Heart left ventricle (tissue), 16 donors: ENCODE measurements around the gene MEFV. TPM values are rescaled to one million over a fixed set of nuclear protein-coding genes. Genes with fewer than 3 reads are reported as not detected.
"Not testable (repeated sequence)": the region's sequence is repeated elsewhere in the genome, so short reads cannot be mapped to it uniquely, and the experiment has no call there.

ENCODE experiments used
- ATAC-seq, 4 donors: fragments of 200-7000 bp; cut with Tn5 transposase; one replicate each; pipeline ENCODE4 v1.9.1; 2020 to 2022; ENCODE audit warnings: moderate library complexity in 4 of 4, mild to moderate bottlenecking in 3 of 4, moderate number of reproducible peaks in 1 of 4
- DNase-seq, 5 donors: peaks; one replicate each; pipeline ENCODE4 v3.0.0-alpha.2; 2020
- H3K27ac ChIP-seq, 12 donors: fragments of 200-600 bp; sonication (generic) in 4 of 12; one replicate each; pipeline versions ENCODE4 v1.5.0 to v1.8.0; 2016 to 2022; ENCODE audit warnings: mild to moderate bottlenecking in 2 of 12
- H3K27me3 ChIP-seq, 9 donors: fragments of 200-600 bp; sonication (generic) in 2 of 9; one replicate each; pipeline versions ENCODE4 v1.5.1 to v1.8.0; 2016 to 2022; ENCODE audit warnings: mild to moderate bottlenecking in 3 of 9
- H3K36me3 ChIP-seq, 9 donors: fragments of 200-600 bp; sonication (generic) in 2 of 9; one replicate each; pipeline versions ENCODE4 v1.5.0 to v1.8.0; 2018 to 2022; ENCODE audit warnings: mild to moderate bottlenecking in 2 of 9
- H3K4me1 ChIP-seq, 12 donors: fragments of 200-600 bp; sonication (generic) in 4 of 12; one replicate each; pipeline versions ENCODE4 v1.5.0 to v1.8.0; 2016 to 2022; ENCODE audit warnings: mild to moderate bottlenecking in 3 of 12
- H3K4me3 ChIP-seq, 12 donors: fragments of 200-600 bp; sonication (generic) in 4 of 12; one replicate each; pipeline versions ENCODE4 v1.5.0 to v1.8.0; 2017 to 2022; ENCODE audit warnings: mild to moderate bottlenecking in 9 of 12, moderate library complexity in 4 of 12
- H3K9me3 ChIP-seq, 12 donors: fragments of 200-600 bp; sonication (generic) in 4 of 12; one replicate each; pipeline versions ENCODE4 v1.5.0 to v1.8.0; 2016 to 2022; ENCODE audit warnings: mild to moderate bottlenecking in 1 of 12
- CTCF ChIP-seq, 12 donors: fragments of 200-600 bp; sonication (generic) in 4 of 12; IDR thresholded peaks; one replicate each; pipeline versions ENCODE4 v1.5.0 to v1.8.0; 2018 to 2022; ENCODE audit warnings: antibody characterized with exemption in 12 of 12, mild to moderate bottlenecking in 5 of 12
- POLR2A ChIP-seq, 2 donors: fragments of 450-650 bp; IDR thresholded peaks; one replicate each; pipeline ENCODE4 v1.6.1; 2017; ENCODE audit warnings: antibody characterized with exemption in 2 of 2, mild to moderate bottlenecking in 2 of 2, moderate library complexity in 2 of 2
- WGBS, 4 donors: extraction: QIAGEN DNeasy Blood & Tissue Kit in 2 of 4; methylation state at CpG; one replicate each; pipeline versions ENCODE4 v1.1.5 to v1.1.7; 2013 to 2018; 5-methylcytosine and 5-hydroxymethylcytosine counted together
- intact Hi-C, 10 donors: fragments of 100-400 bp; cut with DNase I; formaldehyde crosslinking; loops; one replicate each; pipeline versions ENCODE4 v1.11.1 to v1.14.2; 2022
- polyA plus RNA-seq, 2 donors: library from polyadenylated mRNA; stranded (reverse); fragments of 200-250 nt; gene quantifications; one replicate each; pipeline ENCODE4 v1.2.3, GENCODE V29; 2013
- total RNA-seq, 9 donors: library from RNA; depleted of rRNA in 2 of 9; stranded (reverse); fragments of >200 nt in 2 of 9; fragmentation: NEBNext Ultra II Directional in 3 of 9; extraction: Animal tissue kit (Norgen Biotek cat#: 25700) in 3 of 9; gene quantifications; one replicate each; pipeline versions ENCODE4 v1.1.0 to v1.2.4, GENCODE V29; 2016 to 2023
- donor health status: ischemic (EF 13 %, LVEDD 7.1; RV severe dilation, severe dysfunction).
- donor health status: healthy with polysubstance abuse.
- donor health status: DM: no; HTN: yes; CAD: no.
- donor health status: DM: no; HTN: no; CAD: no.
- donor health status: ischemic (EF 25% LVEDD 6.9; RV normal size, moderate dysfunction).
- donor health status: ischemic (EF 25% LVEDD 5.7; RV mildly dilated, moderate dysfunction).
- donor health status: healthy.
- donor health status: DM: yes; HTN: yes; CAD: no.
- donor health status: ischemic (EF 35%, LVEDD 5.7; RV mildly dilated, moderate dysfunction).
- donor health status: nonischemic (EF 11% LVEDD 7.7; RV severe dilation, severe dysfunction).
- donor health status: DM: yes; HTN: yes; CAD: no.
- donor health status: PGD.
- donor health status: ischemic (EF 29% LVEDD 5.4; RV normal size, mild dysfunction).
- donor health status: nonischemic (EF 23%, LVEDD 6.1; RV moderate dilation, normal function).

The MEFV gene
- total and polyA plus RNA-seq, 11 donors, result 0.23 to 4.3 (median 0.75) TPM

DNA sequence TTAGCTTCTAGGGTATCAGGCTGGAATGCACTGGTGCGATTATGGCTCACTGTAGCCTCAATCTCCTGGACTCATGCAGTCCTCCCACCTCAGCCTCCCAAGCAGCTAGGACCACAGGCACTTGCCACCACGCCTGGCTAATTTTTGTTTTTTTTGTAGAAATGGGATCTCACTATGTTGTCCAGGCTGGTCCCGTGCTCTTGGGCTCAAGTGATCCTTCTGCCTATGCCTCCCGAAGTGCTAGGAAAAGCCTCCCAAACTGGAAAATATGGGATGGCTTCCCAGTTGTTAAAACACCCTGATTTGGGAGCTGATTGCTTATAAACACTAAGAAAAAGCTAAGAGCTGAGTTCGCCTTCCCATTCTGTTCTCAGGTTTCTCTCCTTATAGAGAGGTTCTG, 20.2 kb upstream of the MEFV start:
- ATAC-seq (no peak), DNase-seq (no peak)
- H3K27ac ChIP-seq, result no peak overlapping the region
- intact Hi-C loops, result no loop called here
- H3K36me3 ChIP-seq, result no peaks in the 10 kb centered on the region
- no peak overlapping the region for H3K4me3 ChIP-seq
- H3K4me1 ChIP-seq, result peaks cover 0 to 2% (median under 1%) of the 10 kb centered on the region in 12 donors
- H3K27me3 ChIP-seq, result no peaks in the 10 kb centered on the region
- peaks cover 0 to 42% (median 0%) of the 10 kb centered on the region in 12 donors for H3K9me3 ChIP-seq
- no peak for TF ChIP-seq CTCF (IDR thresholded peaks at IDR 0.05)
- TF ChIP-seq POLR2A (IDR thresholded peaks at IDR 0.05), result no peak
- WGBS, 4 donors, result 80 to 89% (median 86%) methylated on average over 5 of the region's 5 CpGs

DNA sequence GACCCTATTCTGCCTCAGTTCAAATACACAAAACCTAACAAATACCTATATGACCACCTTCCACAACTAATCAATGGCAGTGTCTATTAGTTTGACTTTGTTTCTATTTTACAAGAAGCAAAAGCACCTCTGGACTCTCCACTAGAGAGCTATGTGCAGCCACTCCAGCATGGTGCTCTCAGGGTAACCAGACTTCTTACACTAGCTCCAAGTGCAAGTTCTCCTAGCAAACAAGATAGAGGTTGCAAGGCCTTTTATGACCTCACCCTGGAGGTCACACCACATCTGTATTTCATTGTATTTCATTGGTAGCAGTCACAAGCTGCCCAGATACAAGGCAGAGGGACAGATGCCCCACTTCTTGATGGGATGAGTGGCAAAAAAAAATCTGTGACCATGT, 18.5 kb upstream of the MEFV start:
- no peak for DNase-seq

DNA sequence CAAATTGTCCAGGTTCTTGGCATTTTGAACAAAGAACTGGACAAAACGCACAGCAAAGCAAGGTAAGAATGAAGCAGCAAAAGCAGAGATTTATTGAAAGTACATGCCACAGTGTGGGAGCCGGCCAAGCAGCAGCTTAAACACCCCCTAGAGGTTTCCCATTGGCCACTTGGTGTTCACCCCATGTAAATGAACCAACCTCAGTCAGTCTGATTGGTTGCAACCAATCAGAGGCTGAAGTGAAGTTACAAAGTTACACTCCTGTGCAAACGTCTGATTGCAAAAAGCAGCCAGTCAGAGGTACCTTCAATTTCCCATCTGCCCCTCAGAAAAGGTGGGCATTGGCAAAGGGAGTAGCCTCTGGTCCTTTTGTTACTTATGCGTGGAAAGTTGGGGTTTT, 18.1 kb upstream of the MEFV start:
- Histone ChIP-seq H3K36me3 (no peaks in the 10 kb centered on the region), H3K9me3 (peaks cover 0 to 59% (median 0%) of the 10 kb centered on the region in 12 donors), H3K4me1 (no peaks in the 10 kb centered on the region), H3K27ac (no peak overlapping the region), H3K4me3 (no peak overlapping the region), H3K27me3 (no peaks in the 10 kb centered on the region)
- ATAC-seq (no peak), DNase-seq (no peak)
- TF ChIP-seq POLR2A (IDR thresholded peaks at IDR 0.05) (no peak), CTCF (IDR thresholded peaks at IDR 0.05) (no peak)
- intact Hi-C loops, result no loop called here
- 59 to 69% (median 64%) methylated on average over 4 of the region's 4 CpGs for WGBS, 4 donors

More for the DNA sequence above, 18.5 kb upstream of the MEFV start:
- no peaks in the 10 kb centered on the region for H3K27me3 ChIP-seq
- no peaks in the 10 kb centered on the region for H3K4me1 ChIP-seq
- H3K9me3 ChIP-seq, result peaks cover 0 to 54% (median 0%) of the 10 kb centered on the region in 12 donors
- TF ChIP-seq CTCF (IDR thresholded peaks at IDR 0.05), result no peak
- TF ChIP-seq POLR2A (IDR thresholded peaks at IDR 0.05), result no peak
- ATAC-seq, result no peak
- H3K27ac ChIP-seq, result no peak overlapping the region
- no peak overlapping the region for H3K4me3 ChIP-seq
- intact Hi-C loops, result no loop called here
- no peaks in the 10 kb centered on the region for H3K36me3 ChIP-seq

GRCh38 chr16:3271281-3271680, 14.8 kb upstream of the MEFV start:
- Histone ChIP-seq H3K4me1 (peaks cover 0 to 10% (median 0%) of the 10 kb centered on the region in 12 donors), H3K9me3 (peaks cover 0 to 86% (median 7%) of the 10 kb centered on the region in 12 donors), H3K36me3 (peaks cover 0 to 23% (median 6%) of the 10 kb centered on the region in 9 donors)
- DNase-seq, ATAC-seq, H3K4me3 ChIP-seq, H3K27ac ChIP-seq, H3K27me3 ChIP-seq, intact Hi-C loops: not testable (repeated sequence)
- 94 to 98% (median 95%) methylated on average over 22 of the region's 22 CpGs for WGBS, 4 donors

GRCh38 chr16:3270718-3271117, 14.3 kb upstream of the MEFV start:
- peaks cover 0 to 91% (median 8%) of the 10 kb centered on the region in 12 donors for H3K9me3 ChIP-seq

More at GRCh38 chr16:3270718-3271117, 14.3 kb upstream of the MEFV start:
- intact Hi-C loops, DNase-seq, H3K27ac ChIP-seq, ATAC-seq, H3K4me3 ChIP-seq, H3K27me3 ChIP-seq: not testable (repeated sequence)
- peaks cover 0 to 13% (median 2%) of the 10 kb centered on the region in 12 donors for H3K4me1 ChIP-seq
- WGBS, 4 donors, result 79 to 82% (median 80%) methylated on average over 5 of the region's 5 CpGs
- peaks cover 0 to 27% (median 9%) of the 10 kb centered on the region in 9 donors for H3K36me3 ChIP-seq
